Middle frontal gyrus (tissue), 1 donor: ENCODE data around the gene FMNL1.

Source experiments
- DNase-seq: peaks from one replicate; pipeline ENCODE4 v3.0.0-alpha.2; 2015; ENCODE audit warnings: low spot score; ENCODE audit errors: extremely low spot score

The FMNL1 gene

DNA sequence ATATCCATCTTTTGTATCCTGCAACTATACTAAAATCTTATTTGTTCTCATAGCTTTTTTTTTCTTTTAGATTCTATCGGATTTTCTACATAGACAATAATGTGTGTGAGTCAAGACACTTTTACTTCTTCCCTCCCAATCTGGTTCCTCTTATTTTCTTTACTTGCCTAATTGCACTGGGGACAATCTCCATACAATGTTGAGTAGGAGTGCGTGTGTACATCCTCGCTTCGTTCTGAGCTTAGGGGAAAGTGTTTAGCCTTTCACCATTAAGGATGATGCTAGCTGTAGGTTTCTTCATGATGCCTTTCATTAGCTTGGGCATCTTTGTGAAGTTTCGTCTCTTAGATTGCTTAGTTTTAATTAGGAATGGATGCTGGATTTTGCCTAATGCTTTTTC, 37.3 kb downstream of the FMNL1 start:
- DNase-seq: no peak

DNA sequence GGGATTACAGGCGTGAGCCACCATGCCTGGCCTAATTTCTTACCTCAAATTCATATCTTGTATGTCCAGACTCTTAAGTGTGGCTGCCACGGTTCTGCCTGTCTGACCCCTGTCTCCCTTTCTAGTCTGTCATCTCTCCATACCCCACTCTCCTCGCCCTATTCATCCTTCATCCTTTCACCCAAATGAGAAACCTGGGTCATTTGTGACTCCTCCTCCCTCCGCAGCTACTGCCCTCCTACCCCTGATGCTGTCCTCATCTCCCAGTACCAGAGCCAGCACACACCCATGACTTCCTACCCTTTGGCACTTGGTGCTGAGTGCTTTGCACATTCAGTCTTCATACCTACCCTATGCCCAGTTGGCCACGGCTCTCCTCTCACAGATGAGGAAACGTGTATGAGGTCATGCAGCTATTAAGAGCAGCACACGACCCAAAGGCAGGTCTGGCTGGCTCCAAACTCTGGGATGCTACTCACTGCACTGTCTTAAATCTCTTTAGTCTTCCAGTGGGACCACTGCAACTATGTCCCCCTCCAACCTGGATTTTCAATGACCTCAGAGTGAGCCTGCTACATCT, 38.6 kb downstream of the FMNL1 start:
- DNase-seq: no peak

DNA sequence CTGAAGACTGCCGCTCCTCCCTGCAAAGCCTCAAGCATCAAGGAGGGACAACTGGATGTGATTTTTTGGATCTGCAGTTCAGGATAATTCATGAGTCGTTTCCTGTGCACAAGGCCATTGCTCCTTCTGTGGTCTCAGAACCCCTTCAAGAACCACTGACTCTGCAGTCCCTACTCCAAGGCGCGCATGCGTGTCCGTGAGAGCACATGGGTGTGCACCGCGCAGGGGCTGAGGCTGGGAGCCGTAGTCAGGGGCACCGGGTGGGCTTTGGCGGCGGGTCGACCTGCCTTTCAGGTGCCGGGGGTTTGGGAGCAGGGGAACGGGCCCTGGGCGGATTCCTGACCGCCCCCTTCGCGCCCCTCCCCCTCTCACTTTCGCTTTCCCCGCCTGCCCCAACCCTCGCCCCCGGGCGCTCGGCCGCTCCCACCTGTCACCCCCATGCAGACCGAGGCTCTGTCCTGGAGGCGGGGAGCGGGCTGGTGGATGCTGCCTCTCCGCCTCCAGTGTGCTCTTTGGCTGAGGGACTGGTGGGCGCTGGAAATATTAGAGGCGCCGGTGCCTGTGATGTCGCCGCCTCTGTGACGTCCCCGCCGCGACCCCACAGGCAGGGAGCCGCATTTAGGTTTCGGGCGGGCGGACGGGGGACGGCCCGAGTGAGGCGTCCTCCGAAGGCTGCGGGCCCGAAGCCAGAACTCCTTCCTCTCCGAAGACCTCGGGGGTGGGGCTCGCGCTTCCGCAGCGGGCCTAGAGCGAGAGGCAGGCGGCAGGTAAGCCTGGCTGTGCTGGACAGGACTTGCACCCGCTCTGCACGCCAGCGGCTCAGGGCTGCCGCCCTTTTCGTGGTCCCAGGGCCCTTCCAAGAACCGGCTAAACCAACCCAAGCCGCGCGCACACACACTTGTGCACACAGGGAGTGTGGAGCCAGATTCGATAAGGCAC, 40.2 kb downstream of the FMNL1 start, which contains the start of gene SPATA32:
Gene SPATA32, minus strand, starts transcription at position 518 of the 939 bp plus-strand sequence. Its CDS starts 78 bp downstream, at position 440.
- DNase-seq: no peak

DNA sequence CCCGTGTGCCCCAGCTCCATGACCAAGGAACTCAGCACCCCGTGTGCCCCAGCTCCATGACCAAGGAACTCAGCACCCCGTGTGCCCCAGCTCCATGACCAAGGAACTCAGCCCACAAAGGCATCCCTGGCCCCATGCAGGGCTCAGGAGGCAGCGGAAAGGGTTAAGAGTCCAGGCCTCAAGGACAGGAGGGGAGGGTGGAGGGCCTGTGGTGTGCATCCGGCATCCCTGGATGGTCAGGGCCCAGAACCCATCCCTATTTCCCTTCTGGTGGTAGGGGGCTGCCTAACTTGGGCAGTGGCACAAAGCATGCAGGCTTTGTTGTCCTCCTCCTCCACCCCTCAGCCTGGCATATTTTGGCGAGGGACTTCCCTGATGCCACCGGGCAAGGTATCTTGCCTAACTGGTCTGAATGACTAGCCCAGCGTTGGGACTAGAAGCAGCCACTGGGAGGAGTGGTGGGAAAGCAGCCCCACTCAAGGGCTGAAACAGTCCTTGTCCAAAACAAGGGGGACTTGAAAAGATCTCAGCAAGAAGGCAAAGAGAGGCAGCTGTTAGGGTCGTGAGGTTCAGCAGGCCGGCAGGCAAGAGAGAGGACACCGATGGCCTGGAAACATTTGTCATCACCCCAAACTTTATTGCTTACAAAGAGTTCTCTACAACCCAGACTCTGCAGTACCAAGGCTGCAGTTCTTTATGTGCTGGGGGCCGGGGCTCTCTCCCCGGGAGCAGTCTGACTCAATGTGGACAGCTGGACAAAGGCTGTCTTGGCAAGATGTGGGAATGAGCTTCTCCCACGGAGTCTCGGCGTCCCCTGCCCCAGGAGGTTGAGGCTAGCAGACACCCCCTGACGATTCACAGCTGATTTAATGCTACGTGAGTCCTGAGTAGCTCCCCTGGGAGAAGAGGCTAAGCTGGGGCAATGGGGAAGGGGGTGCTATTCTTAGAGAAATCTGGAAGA, 41.1 kb downstream of the FMNL1 start:
- DNase-seq: no peak

DNA sequence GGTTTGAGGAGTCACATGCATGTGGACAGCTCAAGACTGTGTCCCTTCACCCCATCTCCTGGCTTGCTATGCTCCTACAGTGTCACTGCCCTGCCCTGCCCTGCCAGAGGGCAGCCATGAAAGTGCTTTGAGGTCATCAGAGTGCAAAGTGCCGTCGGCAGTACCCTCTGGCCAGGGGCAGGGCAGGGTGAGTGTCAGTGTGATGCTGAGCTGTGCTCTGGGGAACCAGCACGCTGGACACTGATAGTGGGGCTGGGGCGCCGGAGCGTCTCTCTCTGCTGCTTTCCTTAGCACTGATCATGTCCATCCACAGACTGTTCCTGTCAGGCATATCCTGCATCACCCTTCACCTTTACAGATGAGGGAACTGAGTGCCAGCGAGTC, 41.8 kb downstream of the FMNL1 start:
- no peak for DNase-seq

DNA sequence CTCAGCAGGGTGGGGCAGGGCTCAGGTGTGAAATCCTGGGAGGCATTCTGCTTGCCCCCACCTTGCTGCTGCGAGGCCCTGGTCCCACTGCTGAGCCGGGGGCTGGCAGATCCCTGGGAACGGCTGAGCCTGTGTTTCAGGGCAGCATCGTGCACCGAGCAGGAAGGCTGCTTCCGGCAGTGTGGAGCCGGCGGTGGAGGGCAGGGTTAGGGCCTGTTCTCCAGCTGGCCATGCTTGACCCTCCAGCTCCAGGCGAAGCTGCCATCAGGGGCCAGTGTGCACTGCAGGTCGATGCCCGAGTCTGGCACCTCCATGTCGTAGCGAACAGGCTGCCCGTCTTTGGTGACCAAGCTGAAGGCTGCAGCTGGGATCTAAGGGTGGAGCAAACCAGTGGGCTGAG, 42.7 kb downstream of the FMNL1 start:
- no peak for DNase-seq

DNA sequence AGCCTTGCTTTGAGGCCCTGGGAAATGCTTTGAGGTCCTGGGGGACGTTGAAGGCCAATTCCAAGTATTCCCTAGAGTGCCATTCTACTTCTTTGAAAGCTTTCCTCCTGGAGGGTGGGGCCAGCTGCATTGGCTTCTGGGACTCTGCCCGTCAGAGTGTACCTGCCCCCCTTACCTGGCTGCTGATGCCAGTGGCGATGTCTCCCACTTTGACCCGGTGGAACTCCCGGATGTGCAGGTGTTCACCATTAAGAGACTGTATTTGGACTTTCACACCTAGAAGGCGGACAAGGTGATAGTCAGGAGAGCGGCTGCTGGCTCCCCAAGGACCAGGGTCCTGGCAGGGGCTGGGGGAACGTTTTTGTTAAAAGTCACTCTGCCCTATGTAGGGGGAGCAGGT, 43.3 kb downstream of the FMNL1 start:
- DNase-seq: no peak

DNA sequence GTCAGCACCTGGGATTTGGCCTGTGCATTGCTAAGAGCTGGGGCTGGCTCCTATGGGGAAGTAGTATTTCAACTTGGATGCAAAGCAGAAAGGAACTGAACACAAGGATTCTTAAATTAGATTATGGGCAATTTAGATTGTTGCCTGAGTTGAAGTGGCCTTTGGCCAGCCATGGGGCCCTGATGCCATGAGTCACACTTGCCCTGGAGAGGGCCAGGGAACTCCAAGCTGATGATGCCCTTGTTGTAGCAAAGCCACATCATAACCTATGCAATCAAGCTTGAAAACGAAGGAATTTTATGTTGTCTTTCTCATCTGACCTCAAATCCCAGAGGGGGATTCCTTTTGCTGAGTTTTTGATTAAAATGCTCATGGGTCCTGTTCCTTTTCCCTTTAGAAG, 44.1 kb downstream of the FMNL1 start:
- DNase-seq: no peak

DNA sequence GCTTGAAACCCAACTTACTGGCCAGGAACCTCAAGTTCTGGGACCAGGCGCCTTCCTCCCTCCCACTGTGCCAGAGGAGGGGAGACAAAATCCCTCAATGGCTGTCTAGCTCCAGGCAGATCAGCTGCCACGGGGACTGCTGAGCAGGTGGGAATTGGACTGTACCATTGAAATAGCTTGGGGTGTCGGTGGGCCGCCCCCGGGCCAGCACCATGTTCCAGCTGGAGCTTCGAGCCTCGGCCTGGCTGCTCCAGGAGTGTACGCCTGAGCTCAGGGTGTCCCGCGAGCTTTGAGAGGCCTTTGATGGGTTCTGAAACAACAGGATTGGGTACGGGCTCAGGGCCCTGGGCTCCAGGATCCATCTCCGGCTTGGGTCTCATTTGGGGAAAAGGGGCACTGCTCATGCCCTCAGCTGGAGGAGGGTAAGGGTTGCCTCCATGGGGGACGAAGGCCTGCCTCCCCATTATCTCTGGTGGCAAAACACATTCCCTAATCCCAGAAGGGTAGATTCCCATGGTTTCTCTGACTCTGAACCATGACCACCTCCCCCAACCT, 44.8 kb downstream of the FMNL1 start:
- DNase-seq: no peak

DNA sequence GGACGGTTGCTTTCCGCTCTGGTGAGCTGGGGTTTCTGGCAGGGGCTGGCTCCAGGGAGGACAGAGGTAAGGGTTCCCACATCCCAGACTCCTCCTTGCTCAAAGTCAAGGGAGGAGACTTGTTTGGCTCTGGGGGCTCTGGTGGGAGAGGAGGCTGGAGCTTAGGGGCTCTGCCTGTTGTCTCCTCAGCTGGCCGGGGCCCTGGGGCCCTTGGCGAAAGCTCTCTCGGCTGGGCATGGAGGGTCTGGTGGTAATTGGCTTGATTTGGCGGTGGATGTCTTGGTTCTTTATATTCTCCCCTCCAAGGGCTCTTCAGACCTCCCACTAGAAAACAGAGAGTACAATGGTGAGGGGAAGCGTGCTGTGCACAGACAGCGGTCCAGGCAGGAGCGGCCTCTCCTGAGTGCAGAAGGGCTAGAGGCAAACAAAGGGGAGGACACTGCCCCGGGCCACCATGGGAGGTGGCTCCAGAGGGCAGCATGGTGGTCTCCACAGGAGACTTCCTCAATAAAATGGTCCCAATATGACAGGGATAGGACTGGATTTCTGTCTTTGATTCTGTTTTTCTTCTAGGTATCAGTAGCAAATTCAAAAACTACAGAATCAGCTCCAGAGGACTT, 45.9 kb downstream of the FMNL1 start:
- DNase-seq: no peak

DNA sequence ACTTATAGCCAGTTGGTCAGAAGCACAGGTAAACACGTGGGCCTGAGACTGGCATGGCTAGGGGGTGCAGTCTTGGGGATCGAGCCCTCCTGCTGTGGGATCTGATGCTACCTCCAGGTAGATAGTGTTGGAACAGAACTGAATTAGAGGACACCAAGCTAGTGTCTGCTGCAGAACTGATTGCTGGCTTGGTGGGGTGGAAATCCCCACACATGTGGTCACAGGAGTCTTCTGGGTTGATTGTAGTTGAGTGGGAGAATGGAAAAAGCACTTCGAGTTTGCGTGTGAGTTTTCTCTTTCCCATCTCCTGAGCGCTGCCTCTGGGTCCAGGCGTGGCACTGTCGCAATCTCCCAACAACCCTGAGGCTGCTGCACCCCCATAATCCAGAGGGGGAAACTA, 48.2 kb downstream of the FMNL1 start:
- DNase-seq: no peak

DNA sequence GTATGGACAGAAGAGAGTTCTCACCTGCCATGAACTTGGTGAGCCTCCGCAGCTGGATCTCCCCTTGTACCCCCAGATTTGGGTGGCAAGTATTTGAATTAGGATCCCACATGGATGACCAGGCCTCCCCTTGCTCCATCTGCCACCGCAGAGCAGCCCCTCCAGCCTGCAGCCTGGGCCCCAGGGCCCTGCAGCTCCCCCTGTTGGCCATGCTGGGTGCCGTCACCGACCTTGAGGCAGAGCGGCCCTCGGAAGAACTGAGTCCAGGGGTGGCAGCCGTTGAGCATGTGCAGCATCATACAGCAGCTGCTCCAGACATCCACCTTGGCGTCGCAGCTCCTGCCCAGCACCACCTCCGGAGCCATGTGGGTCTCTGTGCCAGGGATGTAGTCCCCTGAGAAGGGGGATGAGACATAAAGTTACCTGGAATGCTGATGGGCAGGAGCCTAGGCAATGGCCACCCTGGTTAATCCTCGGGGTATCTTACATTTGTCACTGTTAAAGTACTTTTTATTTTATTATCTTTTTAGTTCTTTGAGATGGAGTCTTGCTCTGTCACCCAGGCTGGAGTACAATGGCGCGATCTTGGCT, 49.2 kb downstream of the FMNL1 start:
- DNase-seq: no peak

DNA sequence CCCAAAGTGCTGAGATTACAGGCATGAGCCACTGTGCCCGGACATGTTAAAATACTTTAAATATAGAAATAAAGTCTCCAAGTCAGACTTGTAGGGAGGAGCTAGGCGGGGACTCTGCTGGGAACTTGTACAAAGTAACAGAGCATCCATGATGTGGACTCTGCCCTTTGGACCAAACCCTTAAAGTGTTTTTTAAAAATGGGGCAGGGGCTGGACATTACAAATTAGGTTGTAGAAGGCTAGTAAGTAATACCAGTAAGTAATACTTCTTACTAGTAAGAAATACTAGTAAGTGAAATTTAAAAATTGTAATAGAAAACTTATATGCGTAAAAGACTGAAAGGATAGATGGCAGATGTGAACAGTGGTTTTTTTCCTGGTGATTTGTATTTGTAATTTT, 49.9 kb downstream of the FMNL1 start:
- DNase-seq: no peak

DNA sequence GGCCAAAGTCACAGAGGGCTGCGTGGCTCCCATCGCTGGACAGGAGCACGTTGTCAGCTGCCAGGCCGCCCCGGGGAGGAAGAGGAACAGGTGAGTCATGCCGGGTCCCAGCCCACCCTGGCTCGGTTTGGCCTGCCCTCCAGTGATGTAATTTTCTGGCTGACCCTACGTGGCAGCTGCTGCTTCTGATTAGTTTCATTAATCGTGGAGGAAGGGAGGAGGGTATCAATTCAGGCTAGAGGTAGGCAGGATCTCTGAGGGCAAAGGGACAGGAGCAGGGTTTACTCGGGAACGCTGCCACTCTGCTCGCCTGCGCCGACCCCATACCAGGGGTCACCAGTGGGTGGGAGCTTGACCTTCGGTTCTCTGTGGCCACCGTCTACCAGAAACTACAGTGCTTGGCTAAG, 51.9 kb downstream of the FMNL1 start:
- DNase-seq: no peak

DNA sequence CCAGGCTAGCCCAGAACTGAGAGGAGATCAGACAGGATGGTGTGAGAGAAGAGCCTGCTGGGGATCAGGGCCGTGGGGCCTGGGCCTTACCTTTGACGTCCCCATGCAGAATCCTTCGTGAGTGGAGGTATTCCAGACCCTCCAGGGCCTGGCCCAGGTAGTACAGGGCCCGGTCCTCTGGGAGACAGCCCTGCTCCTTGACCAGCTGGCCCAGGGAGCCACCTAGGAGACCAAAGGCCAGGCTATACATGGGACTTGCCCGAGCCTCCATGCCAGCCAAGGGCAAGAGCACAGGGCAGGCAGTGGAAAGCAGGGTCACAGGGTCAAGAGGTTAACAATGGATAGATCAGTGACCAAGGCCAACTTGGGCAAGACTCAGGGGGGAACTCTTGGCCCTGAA, 52.3 kb downstream of the FMNL1 start:
- DNase-seq: no peak

DNA sequence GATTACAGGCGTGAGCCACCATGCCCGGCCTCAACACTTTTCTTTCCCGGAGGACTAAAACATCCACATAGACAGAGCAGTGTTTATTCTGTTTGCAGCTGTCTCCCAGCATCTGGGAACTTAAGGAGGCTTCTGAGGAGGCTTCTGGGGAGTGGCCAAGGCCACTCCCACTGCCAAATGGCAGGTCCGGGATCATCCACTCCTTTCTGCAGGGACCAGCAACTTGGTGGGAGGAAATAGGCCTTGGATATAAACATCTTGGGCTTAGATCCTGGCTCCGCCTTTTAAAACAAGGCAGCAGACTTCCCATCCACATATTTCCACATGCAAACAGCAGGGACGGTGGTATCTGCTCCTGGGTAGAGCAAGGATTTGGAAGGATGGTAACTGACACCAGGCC, 54.3 kb downstream of the FMNL1 start:
- DNase-seq: no peak

DNA sequence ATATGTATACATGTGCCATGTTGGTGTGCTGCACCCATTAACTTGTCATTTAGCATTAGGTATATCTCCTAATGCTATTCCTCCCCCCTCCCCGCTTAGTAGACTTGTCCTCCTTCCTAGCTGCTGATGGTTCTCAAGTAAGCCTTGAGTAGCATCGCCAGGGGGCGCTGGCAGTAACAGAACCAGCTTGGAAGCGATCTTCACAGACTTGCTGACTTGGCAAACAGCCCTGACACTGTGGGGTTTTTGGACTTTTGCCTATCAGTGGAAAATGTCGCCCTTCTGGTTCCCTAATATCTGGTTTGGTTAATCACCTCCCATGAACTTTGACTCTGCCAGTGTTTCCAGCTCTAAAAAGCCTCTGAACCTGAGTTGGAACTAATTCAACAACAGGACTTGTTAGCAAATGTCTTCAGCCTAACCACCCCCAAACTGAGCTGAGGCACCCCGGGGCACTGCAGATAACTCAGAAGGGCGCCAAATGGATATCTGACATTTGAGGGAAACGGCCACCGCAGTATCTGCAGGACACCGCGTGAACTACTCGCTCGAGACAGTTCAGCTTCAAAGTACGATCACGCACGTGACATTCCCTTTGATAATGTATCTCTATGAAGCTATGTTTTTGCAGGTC, 55.6 kb downstream of the FMNL1 start:
- DNase-seq: peak; percentile 79

DNA sequence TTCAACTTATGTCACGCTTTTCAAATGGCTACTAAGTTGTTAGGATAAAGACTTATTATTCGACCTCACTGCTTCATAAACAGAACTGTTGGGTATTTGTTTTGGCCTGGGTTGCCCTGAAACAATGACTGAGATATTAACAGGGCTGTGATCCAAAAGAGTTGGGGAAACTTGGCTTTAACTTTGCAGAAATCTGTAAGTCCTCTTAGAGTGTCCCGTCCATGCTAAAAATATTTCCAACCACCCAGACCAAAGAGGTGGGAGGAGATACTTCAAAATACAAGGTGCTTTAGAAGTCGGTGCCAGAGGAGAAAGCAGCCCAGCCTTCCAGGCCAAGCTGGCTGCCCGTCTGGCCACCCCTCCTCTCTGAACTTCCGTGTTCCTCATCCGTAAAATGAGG, 56.3 kb downstream of the FMNL1 start:
- DNase-seq: no peak

DNA sequence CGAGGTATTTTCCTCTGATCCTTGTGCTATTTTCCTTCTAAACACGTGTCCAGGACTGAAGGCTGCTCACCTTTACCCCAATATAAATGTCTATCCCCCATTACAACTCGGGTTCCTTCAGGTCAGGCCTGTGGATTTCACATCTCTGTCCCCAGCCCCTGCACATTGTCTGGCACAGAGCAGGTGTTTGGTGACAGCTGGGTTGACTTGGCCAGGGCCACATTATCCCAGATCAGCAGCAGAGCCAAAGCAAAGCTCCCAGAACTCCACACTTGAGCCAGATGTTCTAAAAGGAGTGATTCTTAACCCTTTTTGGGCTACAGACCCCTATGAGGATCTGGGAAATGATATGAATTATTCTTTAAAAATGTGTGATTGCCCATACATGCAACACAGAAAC, 58.2 kb downstream of the FMNL1 start:
- no peak for DNase-seq
